Coronary artery (tissue), 2 donors: Measurements from ENCODE around the gene TOP3A.

ENCODE experiments used
- DNase-seq: peaks from one replicate; pipeline ENCODE4 v3.0.0-alpha.2; 2017; ENCODE audit warnings: low spot score
- H3K27ac ChIP-seq, 2 donors: fragments of 200-600 bp; sonication (generic); one replicate each; pipeline ENCODE4 v1.5.1; 2016 to 2019
- H3K4me3 ChIP-seq: fragments of 200-600 bp; sonication (generic); 2 replicates; pipeline ENCODE4 v1.5.1; 2016; ENCODE audit warnings: mild to moderate bottlenecking, moderate library complexity
- TF ChIP-seq, protein P1 (sequence below): fragments of 200-600 bp; sonication (generic); IDR thresholded peaks from one replicate; pipeline ENCODE4 v1.5.1; 2019; ENCODE audit warnings: antibody characterized with exemption

TOP3A gene

DNA sequence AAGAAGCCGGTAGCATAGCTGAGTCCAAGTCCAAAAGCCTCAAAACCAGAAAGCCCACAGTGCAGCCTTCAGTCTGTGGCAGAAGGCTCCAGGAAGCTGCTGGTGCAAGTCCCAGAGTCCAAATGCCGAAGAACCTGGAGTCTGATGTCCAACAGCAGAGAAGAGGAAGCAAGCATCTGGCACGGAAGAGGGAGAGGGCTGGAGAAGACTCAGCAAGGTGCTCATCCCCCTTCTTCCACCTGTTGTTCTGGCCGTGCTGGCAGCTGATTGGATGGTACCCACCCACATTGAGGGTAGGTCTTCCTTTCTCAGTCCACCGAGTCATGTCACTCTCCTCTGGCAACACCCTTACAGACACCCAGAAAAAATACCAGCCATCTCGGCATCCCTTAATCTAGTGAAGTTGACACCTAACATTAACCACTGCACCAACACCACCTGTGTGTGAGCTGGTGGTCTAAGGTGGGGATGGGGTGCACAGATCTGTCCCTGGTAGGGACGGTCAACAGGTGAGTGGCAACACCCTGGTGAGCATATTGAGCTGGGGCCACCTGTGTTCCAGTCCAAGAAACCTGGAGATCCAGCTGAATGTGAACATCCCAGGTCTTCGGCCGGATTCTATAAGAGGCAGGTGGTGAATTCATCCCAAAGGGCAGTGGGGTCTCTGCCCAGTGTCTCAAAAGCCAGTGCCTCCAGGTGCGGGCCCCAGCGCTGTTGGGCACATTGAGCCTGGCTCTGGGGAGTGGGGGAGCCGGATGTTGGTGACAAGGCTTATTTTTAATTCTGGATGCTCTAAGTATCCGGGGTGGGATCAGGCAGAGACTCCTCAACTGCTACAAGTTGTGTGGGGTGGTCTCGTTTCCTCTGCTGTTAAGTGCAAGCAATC is 44.5 kb downstream of the TOP3A start:
- Histone ChIP-seq H3K27ac (no peak overlapping the region), H3K4me3 (no peak overlapping the region)
- TF ChIP-seq, protein P1, sequence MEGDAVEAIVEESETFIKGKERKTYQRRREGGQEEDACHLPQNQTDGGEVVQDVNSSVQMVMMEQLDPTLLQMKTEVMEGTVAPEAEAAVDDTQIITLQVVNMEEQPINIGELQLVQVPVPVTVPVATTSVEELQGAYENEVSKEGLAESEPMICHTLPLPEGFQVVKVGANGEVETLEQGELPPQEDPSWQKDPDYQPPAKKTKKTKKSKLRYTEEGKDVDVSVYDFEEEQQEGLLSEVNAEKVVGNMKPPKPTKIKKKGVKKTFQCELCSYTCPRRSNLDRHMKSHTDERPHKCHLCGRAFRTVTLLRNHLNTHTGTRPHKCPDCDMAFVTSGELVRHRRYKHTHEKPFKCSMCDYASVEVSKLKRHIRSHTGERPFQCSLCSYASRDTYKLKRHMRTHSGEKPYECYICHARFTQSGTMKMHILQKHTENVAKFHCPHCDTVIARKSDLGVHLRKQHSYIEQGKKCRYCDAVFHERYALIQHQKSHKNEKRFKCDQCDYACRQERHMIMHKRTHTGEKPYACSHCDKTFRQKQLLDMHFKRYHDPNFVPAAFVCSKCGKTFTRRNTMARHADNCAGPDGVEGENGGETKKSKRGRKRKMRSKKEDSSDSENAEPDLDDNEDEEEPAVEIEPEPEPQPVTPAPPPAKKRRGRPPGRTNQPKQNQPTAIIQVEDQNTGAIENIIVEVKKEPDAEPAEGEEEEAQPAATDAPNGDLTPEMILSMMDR: no peak
- DNase-seq: no peak

DNA sequence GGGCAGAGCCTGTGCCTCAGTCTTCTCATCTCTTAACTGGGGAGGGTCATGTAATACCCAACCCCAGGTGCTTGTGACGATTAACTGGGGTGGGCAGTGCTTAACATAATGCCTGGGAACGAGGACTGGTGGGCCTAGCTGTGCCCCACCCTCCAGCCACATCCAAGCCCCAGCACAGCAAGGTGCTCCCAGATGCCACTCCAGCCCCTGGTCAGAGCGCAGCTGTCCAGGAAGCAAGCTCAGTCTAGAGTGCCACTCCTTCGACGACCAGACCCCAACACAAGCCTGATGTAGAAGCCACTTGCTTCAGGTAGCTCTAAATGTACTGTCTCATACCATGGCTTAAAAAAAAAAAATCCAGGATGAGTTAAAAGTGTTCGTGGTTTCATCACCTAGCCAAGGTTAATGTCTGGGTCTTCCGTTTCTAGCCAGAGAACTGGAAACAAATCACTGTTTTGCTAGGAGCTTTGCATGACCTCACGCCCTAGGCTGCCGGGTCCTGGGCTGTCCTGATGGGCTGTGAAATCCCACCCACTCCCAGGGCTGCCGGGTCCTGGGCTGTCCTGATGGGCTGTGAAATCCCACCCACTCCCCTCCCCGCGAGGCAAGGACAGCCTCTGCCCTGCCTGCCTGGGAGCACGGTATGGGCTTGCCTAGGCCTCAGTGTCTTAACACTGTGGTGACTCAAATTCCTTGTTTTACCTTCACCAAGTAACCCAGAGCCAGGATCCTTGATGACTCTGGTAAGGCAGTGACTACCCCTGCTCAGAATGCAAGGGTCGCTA is 46.7 kb downstream of the TOP3A start:
- no peak overlapping the region for H3K4me3 ChIP-seq
- no peak overlapping the region for H3K27ac ChIP-seq
- TF ChIP-seq, protein P1: no peak
- DNase-seq: no peak

DNA sequence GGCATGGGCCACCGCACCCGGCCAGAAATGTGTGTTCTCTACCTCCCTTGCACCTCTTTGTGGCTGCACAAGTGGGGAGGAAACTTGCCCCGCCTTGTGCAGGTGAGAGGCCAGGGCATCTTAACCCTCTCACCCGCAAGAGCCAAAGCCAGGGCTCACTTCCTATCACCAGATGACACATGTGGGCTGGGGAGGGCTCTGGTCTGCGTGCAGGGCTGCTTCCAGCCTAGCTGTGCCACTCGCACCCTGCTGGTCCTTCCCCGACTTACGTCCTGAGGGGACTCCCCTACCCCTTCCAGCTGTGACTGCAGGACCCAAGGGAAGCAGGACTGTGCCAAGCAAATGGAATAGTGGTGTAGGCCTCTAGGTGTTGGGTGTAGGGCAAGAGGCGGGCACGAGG is 47.4 kb downstream of the TOP3A start:
- no peak overlapping the region for H3K27ac ChIP-seq
- no peak overlapping the region for H3K4me3 ChIP-seq
- TF ChIP-seq, protein P1: no peak
- no peak for DNase-seq

DNA sequence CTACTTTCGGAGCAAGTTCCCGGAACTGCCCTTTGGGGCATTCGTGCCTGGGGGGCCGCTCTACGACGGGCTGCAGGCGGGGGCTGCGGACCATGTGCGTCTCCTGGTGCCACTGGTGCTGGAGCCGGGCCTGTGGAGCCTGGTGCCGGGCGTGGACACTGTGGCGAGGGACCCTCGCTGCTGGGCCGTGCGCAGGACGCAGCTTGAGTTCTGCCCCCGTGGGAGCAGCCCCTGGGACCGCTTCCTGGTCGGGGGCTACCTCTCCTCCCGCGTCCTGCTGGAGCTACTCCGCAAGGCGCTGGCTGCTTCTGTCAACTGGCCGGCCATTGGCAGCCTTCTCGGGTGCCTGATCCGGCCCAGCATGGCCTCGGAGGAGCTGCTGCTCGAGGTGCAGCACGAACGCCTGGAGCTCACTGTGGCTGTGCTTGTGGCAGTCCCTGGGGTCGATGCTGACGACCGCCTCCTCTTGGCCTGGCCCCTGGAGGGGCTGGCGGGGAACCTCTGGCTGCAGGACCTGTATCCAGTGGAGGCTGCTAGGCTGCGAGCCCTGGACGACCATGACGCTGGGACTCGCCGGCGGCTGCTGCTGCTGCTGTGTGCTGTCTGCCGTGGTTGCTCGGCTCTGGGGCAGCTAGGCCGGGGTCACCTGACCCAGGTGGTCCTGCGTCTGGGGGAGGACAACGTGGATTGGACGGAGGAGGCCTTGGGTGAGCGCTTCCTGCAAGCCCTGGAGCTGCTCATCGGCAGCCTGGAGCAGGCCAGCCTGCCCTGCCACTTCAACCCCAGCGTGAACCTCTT is 50.7 kb downstream of the TOP3A start:
- TF ChIP-seq, protein P1: no peak
- Histone ChIP-seq H3K4me3 (no peak overlapping the region), H3K27ac (no peak overlapping the region)
- DNase-seq: no peak

DNA sequence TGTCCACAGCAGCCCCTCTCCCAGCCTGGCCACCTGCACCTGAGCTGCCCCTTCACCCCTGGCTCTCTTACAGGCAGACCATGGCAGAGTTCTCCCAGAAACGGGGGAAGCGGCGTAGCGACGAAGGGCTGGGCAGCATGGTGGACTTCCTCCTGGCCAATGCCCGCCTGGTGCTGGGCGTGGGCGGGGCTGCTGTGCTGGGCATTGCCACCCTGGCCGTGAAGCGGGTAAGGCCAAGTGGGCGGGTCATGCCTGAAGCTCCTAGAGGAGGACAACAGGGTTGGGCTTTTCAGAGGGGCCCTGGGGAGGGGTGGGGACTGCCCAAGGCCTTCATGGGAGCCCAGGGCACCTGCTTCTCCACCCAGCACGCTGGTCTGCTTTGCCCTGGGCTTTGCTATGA is 52.2 kb downstream of the TOP3A start:
- no peak for DNase-seq
- Histone ChIP-seq H3K27ac (peak overlapping the region in 1 of 2 donors; percentile 96), H3K4me3 (no peak overlapping the region)
- TF ChIP-seq, protein P1: no peak

DNA sequence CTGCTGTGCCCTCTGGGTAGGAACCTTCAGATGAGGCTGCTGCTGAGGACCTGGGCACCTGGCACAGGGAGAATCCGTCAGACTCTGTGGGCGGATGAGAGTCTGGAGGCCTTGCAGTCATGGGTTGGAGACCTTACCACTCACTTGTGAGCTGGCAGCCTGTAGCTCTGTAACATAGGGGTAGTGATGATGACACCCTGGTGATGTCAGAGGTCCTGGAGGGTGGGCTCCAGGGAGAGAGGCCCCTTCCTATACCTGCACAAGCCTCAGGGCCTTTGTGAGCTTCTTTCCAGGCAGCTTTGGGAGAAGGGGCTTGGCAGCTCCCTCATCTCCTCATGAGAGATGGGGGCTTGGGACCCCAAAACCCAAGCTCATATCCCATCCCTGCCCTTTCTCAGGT is 52.7 kb downstream of the TOP3A start:
- peak overlapping the region; percentile 96 to 97 for H3K27ac ChIP-seq
- no peak for DNase-seq
- TF ChIP-seq, protein P1: no peak
- peak overlapping the region; percentile 90 for H3K4me3 ChIP-seq
